Measurements from ENCODE around the gene MTA3.

Gene MTA3

DNA sequence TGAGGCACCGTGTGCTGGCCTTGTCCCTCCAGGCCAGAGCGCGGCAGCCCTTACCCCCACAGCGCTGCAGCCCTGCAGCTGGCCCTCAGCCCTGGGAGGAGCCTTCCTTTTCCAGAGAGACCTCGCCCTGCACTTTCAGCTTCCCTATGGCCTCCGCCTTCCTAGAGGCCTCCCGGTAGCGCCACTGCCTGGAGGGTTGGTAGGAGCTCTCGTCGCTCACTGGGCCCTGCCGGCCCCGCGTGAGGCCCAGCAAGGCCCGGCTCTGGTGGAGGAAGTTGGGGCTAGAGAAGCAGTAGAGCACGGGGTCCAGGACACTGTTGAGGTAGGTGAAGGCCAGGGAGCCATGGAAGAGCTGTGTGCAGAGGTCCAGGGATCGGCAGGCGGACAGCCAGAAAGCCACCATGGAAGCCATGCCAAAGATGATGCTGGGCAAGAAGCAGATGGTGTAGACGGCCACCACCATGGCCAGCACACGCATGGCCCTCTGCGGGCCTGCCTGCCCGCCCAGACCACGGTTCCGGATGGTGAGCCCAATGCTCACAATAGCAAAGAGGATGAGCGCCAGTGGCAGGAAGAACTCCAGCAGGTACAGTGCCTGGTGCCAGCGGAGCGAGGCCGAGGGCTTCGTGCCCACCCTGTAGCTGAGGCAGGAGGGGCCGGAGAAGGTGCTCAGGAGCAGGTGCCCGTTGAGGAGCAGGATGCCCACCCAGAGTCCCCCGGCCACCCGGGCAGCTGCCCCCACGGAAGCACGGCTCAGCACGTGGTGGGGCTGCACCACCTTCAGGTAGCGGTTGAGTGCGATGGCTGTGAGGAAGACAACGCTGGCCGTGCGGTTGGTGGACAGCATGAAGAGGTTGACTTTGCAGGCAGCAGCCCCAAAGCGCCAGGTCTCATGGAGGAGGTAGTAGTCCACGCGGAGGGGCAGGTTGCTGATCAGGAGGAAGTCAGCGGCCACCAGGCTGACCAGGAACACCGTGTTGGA is 194.7 kb downstream of the MTA3 start:
- DNase-seq (ENCODE audit: low spot score), result no peak

DNA sequence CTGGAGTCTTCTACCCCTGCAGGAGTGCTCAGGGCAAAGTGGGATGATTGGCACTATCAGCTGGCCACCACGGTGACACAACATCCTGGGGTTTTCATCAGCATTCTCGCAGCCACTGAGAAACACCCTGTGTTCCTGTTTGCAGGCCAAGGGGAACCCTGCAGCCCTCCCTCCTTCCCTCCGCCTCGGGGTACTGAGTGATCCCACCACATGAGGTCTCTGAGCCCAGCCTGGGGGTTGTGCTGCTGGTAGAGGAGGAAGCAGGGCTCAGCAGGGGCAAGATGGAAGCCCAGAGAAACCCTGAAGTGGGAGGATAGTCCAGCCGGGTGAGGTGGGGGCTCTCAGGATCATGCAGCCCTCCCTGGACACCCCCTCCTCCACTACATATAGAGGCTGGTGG is 195.7 kb downstream of the MTA3 start, which contains the start of gene OXER1:
TSS of gene OXER1 (minus strand) at position 40 of the 400 bp plus-strand sequence. CDS start 73 bp downstream, outside the sequence.
- peak; percentile 45 for DNase-seq (ENCODE audit: low spot score)

DNA sequence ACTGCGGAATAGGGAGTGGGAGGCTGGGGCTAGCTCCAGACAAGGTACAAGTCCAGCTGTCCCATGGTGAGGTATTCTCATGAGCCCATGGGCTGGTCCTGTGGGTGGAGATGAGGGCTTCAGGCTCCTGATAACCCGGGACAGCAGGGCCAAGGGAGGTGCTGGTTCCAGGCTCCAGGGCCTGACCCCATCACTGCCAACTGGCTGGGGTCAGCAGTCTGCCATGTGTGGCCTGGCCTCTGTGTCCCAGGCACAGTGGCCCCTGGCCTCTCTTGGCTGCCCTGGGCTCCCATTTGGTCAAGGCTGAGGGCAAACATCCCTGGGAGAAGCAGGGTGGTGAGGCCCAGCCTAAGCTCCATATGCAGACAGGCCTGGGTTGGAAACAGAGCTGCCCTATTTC is 196.5 kb downstream of the MTA3 start:
- no peak for DNase-seq (ENCODE audit: low spot score)

DNA sequence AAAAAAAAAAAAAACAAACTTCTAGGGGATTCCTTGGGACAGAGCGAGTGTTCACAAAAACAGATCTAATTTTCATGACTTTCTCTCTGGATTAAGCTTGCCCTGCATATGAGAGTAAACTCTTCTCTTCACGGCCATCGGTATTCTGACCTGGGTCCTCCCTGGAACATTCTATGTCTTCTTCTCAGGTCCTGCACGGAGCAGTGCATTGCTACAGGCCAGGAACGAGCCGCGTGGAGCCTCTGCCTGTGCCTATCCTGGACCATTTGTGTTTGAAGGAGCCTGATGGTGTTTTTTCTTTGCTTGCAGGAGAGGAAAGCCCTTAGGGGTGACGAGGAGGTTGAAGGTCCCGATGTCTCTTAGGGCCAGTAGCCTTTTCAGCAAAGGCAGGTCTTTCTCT is 197.3 kb downstream of the MTA3 start:
- DNase-seq (ENCODE audit: low spot score), result no peak

DNA sequence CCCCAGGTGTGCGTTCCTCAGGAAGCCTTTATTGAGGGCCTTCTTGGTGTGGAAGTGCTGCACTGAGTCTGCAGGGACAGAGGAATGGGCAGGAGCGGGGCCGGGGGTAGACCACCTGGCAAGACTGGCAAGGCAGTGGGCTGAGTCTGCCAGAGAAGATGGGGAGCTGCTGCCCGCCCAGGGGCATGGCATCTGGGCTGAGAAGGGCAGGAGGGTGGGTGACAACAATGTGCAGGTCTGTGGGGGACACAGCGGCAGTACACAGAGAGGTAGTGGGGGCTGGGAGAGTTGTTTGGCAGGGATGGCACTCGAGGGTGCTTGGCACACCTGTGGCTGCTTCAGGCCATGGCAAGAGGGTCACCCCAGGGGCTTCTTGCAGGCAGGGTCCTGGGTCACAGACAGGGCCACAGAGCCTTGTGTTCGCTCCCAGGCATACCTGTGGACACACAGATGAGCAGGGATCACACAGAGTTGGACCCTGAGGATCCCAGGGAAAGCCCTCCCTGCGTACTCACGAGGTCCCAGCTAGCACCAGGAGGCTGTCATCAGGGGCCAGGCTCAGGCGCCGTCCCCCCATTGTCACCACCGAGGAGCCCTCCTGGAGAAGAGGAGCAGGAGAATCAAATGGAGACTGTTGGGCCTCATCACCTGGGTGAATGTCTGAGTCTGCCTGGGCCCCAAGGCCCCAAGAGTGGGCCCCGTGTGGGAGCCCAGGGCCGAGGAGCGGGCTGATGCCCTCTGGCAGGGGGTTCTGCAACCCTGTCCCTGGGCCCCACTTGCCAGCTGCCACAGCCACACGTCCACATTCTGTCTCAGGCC is 198.9 kb downstream of the MTA3 start:
- no peak for DNase-seq (ENCODE audit: low spot score)

DNA sequence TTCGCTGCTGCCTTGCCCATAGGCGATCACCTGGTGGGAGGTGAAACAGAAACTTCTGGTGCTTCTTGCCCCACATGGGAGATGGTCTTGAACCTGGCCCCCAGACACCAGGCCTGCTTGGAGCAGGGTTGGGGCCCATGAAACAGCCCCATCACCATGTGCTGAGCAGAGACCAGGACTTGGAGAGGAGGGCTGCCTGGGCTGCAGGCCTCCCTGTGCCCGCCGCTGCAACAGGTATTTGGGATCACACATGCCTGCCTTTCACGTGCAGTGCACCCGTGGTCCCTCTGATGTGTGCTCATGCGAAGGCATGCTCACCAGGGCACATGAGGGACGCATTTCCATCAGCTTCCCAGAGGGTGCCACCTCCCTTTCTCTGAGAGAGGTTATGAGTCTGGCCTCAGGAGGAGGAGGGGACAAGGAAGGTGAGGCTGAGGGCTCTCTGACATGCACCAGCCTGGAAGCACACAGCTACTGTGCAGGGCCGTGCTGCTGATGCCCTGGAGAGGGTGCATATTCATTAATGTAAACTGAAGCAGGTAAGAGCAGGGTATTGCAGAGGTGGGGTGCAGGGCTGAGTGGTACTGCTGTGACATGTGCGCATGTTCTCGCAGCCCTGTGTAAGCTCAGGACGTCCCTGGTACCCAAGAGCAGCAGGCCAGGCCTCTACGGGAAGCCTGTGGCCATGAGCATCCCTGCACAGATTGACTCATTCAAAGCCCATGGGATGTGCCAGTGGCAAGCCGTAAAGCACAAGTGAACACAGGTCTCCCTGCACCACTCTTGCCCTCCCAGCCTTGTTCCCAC is 199.7 kb downstream of the MTA3 start:
- DNase-seq (ENCODE audit: low spot score), result no peak

DNA sequence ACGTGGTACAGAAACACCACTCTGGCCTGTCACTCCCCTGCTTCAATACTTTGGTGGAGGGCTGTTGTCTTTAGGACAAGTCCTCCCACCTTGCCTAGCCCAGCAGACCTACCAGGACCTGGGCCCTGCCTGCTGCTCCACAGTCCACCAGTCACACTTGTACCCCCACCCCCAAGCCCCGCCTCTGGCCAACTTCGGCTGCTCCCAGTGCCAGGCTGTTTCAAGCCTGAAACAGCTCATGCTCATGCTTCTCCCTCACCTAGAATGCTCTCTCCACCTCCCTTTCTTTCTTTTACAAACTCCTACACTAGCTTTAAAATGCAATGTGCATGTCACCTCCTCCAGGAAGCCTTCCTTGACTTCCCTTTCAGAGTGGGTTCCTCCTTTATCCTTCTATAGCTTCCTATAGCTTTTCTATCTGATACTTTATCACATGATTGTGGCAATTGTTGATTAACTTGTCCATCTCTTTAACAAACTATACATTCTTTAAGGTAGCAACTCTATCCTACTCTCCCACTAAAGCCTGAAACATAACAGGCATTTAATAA is 200.3 kb downstream of the MTA3 start:
- no peak for DNase-seq (ENCODE audit: low spot score)

DNA sequence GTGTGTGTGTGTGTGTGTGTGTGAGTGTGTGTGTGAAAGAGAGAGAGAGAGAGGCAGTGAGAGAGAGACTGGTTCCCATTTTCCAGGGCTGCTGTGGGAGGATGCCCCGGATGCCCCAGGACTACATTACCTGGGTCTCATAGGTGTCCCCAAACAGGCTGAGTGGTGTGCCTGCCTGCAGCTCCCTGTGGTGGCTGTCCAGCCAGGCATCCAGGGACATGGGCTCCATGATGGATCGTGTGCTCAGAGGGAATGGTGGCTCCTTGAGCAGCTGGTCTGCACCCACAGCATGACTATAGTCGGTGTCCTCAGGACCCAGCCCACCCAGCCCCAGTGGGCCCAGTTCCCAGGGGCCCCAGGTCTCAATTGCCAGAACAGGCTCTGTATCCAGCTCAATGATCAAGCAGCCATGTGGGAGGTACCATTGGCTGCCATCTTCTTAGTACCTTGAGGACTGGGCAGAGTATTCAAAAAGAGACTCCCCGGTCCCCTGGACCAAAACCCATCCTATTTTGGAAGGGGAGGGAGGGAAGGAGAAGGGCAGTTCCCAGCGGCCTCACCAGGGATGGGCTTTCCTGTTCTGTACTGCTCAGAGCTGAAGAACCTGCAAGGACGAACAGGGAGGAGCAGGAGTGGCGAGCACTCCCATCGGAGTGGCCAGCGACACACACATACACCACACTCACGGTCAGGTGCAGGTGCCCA is 201.3 kb downstream of the MTA3 start:
- no peak for DNase-seq (ENCODE audit: low spot score)

DNA sequence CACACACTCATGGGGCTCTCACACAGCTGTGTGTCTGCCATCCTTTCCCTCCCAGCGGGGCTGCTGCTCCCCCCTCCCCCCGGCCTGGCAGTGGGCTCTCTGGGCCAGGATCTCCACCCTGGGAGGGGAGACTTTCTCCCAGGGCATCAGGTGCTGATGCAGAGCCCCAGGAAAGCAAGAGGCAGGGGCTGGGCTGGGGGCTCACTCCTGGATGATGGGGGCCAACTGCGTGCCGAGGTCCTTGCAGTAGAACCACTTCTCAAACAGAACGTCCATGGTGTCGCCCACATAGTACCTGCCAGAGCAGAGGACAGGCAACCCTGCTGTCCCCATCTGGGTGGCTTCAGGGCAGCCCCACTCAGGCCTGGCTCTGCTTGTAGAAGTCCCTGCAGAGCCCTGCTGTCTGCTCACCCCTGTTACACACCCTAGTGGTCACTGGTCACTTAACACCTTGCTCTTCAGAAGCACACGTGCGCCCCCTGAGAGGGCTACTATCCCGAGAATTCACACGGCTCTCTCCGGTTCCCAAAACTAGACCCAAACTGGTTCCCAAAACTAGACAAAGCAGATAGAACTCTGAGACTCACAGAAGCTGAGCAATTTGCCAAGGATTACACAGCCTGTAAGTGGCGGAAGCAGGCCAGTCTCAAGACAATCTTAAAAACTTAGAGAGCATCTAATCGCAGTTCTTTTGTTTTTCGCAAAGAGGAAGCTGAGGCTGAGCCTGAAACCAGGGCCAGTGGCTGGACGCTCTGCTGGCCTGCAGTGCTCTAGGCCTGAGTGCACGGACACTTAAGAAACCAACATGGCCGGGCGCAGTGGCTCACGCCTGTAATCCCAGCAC is 202.1 kb downstream of the MTA3 start:
- DNase-seq (ENCODE audit: low spot score), result peak; percentile 77

DNA sequence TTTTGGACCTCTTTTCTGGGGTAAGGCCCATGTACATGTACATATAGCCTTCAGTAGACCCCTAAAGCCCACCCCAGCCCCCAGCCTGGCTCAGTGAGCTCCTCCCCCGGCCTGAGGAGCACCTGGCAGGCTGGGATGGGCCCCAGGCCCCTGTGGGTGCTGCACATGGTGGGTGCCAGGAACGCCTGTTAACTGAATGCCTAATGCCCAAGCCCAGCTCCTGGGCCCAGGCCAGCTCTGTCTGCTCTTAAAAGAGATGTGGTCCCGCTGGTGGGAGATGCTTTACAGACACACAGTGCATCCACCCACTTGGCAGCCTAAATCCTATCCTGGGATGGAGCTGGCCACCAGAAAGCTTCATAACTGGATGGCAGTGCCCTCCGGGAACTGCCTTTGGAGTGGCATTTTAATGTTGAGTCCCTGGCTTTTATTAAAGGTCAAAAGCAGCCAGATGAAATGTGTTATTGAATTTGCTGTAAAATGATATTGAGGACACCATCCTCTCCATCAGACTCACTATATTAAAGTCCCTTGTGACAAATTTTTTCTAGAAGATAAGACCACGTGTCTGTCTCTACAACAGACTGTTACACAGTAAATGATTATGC is 203.2 kb downstream of the MTA3 start:
- no peak for DNase-seq (ENCODE audit: low spot score)

DNA sequence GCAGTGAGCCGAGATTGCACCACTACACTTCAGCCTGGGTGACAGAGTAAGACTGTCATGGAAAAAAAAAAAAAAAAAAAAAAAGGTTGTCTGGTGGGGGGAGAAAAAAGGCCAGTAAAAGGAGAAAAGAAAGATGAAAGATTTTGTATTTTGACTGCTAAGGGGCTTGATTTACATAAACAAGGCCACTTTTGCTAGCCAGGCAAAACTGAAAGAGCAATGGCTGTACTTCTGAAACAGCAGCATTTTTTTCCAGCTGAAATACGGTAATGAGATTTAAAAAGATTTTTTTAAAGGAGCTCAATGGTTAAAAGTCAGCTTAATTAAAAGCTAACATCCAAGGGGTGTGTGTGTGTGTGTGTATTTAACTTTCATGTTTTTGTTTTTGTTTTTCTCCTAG is 206.8 kb downstream of the MTA3 start:
- DNase-seq (ENCODE audit: low spot score), result no peak

DNA sequence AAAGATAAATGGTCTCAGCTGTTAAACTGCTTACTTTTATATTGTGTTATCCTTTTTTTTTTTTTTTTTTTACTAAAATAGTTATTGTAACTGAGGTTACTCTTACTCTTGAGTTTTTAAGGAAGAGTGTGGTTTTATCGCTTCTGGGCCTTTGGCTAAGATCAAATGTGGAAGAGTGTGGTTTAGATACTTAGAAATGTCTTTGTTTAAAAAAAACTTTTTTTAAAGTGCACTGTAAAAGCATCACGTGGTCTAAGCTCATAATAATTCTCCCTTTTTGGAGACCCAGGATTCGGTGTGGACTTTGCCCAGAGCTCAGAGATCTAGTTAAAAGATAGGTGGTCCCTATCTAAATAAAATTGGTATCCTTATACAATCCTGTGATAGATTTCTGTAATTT is 207.4 kb downstream of the MTA3 start:
- DNase-seq (ENCODE audit: low spot score), result no peak

DNA sequence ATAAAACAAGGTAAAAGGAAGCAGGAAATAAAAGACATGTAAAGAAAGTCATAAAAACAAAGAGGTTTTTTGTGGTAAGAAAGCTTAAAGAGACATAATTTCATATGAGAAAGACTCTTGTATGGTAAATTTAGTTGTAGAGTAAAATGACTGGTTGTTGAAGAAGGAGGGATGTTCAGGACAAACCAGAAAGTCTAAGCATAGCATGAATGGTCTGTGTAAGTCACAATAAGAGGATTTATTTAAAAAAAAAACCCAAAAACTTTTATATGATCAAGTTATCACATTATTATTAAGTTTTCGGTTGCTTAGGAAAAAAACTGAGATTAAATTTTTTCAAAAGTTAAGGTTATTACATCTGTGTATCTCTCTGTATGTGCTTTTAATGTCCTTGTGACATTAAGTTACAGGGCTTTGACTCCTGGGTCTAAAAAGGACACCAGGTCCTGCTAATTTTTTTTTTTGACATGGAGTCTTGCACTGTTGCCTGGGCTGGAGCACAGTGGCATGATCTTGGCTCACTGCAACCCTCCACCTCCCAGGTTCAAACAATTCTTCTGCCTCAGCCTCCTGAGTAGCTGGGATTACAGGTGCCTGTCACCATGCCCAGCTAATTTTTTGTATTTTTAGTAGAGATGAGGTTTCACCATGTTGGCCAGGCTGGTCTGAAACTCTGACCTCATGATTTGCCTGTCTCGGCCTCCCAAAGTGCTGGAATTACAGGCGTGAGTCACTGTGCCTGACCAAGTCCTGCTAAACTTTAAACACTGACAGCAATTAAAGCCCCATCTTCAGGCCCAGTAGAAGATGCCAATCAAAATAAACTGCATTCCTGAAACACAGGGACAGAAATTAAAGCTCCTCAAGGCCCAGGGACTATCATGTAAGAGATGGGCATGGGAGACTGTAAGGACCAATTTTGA is 209.7 kb downstream of the MTA3 start:
- no peak for DNase-seq (ENCODE audit: low spot score)

DNA sequence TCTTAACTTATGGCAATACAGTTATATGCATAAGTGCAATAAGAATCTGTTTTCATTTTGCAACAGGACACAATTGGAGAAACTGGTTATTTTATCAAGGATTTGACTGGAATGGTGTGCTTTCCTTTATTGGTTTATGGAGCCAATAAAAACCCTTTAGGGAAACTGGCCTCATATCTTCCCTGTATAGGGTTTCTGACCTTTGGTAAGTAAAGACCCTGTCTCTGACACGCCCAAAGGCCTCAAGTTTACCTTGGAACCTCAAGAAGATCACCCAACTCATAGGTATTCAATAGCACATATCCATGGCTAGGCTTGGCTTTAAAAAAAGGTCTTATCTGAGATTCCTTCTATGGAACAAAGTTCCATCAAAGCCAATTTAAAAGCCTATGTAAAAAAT is 212.7 kb downstream of the MTA3 start:
- DNase-seq (ENCODE audit: low spot score), result no peak

DNA sequence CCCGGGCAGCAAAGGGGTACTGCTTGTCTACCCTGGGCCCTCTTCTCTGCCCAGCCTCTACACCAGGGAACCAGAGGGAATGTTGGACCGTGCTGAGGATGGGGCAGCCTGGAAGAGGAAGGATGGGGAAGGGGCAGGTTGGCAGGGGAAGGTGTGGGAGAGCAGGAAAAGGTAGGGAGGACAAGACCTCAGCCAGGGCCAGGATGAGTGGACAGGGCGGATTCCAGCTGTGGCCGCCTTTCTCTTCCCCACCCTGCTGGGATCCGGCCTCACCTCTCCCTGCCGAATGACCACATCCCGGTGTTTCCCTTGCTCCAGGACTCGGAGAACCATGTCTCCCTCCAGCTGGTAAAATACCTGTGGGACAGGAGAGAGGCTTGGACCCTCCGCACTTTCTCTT is 215.1 kb downstream of the MTA3 start:
- DNase-seq (ENCODE audit: low spot score), result no peak

DNA sequence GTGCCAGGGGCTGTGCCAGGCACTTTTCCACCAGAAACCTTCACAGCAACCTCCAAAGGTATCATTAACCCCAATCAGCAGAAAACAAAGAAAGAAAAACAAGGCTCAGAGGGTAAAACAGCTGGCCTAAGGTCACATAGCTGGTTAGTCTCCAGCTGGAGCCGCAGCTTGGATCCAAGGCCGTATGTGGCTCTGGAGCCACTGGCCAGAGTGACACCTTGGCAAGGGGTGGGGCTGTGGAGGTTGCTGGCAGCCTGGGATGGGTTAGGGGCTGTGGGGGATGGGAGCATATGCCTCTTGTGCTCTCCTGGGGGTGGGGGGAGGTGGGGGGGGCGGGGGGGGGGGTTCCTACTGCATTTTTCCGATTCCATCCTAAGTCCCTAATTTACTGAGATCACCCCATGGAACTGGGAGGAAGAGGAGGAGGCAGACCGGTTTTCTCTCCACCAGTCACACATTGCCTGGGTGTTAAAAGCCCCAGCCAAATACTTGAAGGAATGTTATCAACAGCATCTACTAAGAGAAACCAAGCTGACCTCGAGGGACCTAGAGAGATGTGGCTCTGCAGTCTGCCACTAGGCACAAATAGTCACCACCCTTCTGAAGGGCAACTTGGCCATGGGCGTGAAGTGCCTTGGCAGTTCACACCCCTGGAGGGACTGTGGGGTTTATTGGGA is 215.9 kb downstream of the MTA3 start:
- no peak for DNase-seq (ENCODE audit: low spot score)

DNA sequence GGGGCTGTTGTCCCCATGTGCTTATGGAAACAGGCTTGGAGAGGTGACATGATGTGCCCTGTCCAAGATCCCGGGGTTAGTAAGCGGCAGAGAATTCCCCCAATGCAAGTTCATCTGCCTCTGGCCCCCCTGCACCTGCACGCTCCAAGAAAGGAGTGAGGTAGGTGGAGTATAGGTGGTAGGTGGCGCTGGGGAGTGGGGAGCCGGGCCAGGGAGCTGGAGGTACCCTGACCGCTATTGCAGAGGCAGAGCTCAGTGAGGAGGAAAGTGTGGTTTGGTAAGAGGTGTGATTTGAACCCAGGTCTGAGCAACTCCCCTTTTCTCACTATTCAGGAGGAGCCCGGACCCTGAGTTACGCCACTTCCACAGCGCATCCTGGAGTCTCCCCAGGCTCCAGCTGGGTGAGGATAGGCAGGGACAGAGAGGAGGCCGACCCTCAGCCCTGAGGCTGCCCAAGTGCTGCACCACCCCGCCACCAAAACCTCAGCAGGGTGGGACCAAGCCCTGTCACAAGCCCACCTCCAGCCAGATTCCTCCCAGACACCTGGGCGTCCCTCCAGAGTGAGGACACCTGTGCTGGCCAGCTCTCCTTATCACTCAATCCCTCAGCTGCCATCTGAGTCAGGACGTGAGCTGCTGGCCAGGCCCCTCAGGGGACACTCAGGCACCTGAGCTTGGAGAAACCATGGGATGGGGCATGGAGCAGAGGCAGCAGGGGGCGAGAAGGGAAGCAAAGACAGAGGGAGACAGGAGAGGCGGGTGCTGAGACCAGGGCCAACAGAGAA is 218.3 kb downstream of the MTA3 start:
- peak; percentile 47 for DNase-seq (ENCODE audit: low spot score)

Data from ecto neural progenitor cell (in vitro differentiated cells).